NCI-H748 (cell line): ENCODE measurements around the gene EFR3B.

Experiments
- DNase-seq: peaks from one replicate; lab custom pipeline; 2025; ENCODE audit not compliant: unreplicated experiment; lab: John Stamatoyannopoulos, UW

Gene EFR3B

GRCh38 chr2:25032901-25033300 lies 9.0 kb upstream of the EFR3B start:
- DNase-seq, result no peak

- no peak for DNase-seq
These were observed 7.8 kb upstream of the EFR3B start for GRCh38 chr2:25034081-25034480.

- DNase-seq, result no peak
These were observed 6.2 kb upstream of the EFR3B start for GRCh38 chr2:25035537-25036220.

GRCh38 chr2:25036221-25036559 lies 5.7 kb upstream of the EFR3B start:
- DNase-seq, result no peak

- no peak for DNase-seq
These were observed 2.8 kb upstream of the EFR3B start for GRCh38 chr2:25039126-25039525.

GRCh38 chr2:25041307-25041927 lies 459 bp upstream of the EFR3B start:
- peak; percentile 93 for DNase-seq

GRCh38 chr2:25042321-25043240 lies 705 bp downstream of the EFR3B start:
- DNase-seq, result peak; percentile 88

- no peak for DNase-seq
These were observed 1.5 kb downstream of the EFR3B start for GRCh38 chr2:25043241-25043867.

GRCh38 chr2:25044011-25044410 lies 2.1 kb downstream of the EFR3B start:
- DNase-seq, result no peak

GRCh38 chr2:25044990-25045389 lies 3.1 kb downstream of the EFR3B start:
- DNase-seq, result no peak

- DNase-seq, result no peak
These were observed 7.5 kb downstream of the EFR3B start for GRCh38 chr2:25049422-25049821.

- no peak for DNase-seq
These were observed 8.3 kb downstream of the EFR3B start for GRCh38 chr2:25050128-25050527.

GRCh38 chr2:25053041-25053440 lies 11.2 kb downstream of the EFR3B start:
- no peak for DNase-seq

GRCh38 chr2:25054720-25055119 lies 12.8 kb downstream of the EFR3B start:
- DNase-seq, result no peak

GRCh38 chr2:25055376-25055920 lies 13.6 kb downstream of the EFR3B start:
- DNase-seq, result no peak

- no peak for DNase-seq
These were observed 14.4 kb downstream of the EFR3B start for GRCh38 chr2:25056098-25056821.

GRCh38 chr2:25062511-25062917 lies 20.6 kb downstream of the EFR3B start:
- no peak for DNase-seq

GRCh38 chr2:25063876-25064660 lies 22.2 kb downstream of the EFR3B start:
- DNase-seq, result no peak

GRCh38 chr2:25065768-25066167 lies 23.9 kb downstream of the EFR3B start:
- DNase-seq, result no peak

GRCh38 chr2:25066455-25066854 lies 24.6 kb downstream of the EFR3B start:
- DNase-seq, result no peak
